Activated naive CD4-positive, alpha-beta T cell treated with anti-CD3 and anti-CD28 coated beads, Interleukin-2, amount 50 U/mL, for 72 hours (primary cell): Measurements from ENCODE around the gene LCAT. TPM values are rescaled to one million over a fixed set of nuclear protein-coding genes. Genes with fewer than 3 reads are reported as not detected.
"Not testable (repeated sequence)": the region's sequence is repeated elsewhere in the genome, so short reads cannot be mapped to it uniquely, and the experiment has no call there.

Experiments
- ATAC-seq, 2 donors: fragments of 150-1000 bp; cut with Tn5 transposase; 2 replicates each; pipeline ENCODE4 v1.10.0; 2021; ENCODE audit warnings: mild to moderate bottlenecking in 2 of 2, moderate library complexity in 2 of 2
- DNase-seq, 2 donors: peaks; one replicate each; pipeline ENCODE4 v3.0.0; 2021 to 2022; ENCODE audit warnings: low spot score in 2 of 2
- H3K27ac Mint-ChIP-seq, 2 donors: one replicate each; pipeline ENCODE4 v1.8.0; 2022; ENCODE audit warnings: mild to moderate bottlenecking in 2 of 2, mixed read lengths in 2 of 2
- H3K36me3 Mint-ChIP-seq, 2 donors: one replicate each; pipeline ENCODE4 v1.8.0; 2022; ENCODE audit warnings: mixed read lengths in 2 of 2
- H3K9me3 Mint-ChIP-seq, 2 donors: one replicate each; pipeline ENCODE4 v1.8.0; 2022; ENCODE audit warnings: mixed read lengths in 2 of 2
- total RNA-seq, 2 donors: library from RNA; stranded (reverse); gene quantifications; one replicate each; pipeline ENCODE4 v1.2.3, GENCODE V29; 2022

Gene LCAT
- total RNA-seq, 2 donors from 2014 or later, result 15.7 to 32.5 TPM

DNA sequence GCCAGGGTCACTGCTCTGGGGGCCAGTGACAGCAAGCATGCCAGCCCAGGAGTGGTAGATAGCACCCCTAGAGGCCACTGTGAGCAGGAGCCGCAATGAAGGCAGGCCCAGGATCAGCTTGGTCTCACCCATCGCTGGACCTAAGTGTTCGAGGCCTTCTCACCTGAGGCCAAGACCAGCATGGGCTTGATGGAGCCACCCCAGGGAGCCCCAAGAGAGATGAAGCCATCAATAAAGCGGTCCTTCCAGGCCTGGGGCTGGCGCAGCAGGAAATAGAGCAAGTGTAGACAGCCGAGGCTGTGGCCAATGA lies 1.8 kb downstream of the LCAT start:
- DNase-seq (peak in 1 of 2 donors; percentile 34), ATAC-seq (peak; percentile 49 to 59)
- H3K27ac Mint-ChIP-seq, result peak overlapping the region; percentile 23 to 74
- no peaks in the 10 kb centered on the region for H3K9me3 Mint-ChIP-seq
- H3K36me3 Mint-ChIP-seq, result peaks cover under 1 to 16% of the 10 kb centered on the region in 2 donors

DNA sequence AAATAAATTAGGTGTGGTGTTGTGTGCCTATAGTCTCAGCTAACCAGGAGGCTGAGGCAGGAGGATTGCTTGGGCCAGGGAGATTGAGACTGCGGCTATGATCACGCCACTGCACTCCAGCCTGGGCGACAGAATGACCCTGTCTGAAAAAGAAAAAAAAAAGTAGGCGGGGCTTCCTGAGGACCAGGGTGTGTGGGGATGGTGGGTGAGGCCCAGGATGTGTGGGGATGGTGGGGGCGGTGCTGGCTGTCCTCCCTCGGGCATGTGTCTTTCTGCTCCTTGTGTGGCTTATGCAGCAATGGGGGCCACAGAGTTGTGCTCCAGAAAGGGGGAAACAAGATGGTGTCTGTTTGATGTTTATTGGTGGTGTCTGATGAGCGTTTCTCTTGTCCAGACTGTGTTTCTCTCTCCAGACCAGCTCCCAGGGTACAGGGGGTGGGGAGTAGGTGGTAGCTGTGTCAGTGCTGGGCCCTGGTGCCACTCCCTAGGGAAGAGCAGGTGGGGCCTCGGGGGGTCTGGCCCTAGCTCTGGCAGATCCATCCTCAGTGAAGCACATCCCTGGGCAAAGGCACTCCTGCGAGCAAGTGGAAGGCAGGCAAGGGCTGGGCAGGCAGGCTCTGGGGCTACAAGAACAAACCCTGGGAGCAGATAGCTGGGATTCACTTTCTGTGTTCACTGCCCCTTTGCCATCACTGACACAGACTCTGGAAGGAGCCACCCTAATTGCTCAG lies 2.3 kb downstream of the LCAT start:
- DNase-seq, result no peak
- H3K27ac Mint-ChIP-seq, result peak overlapping the region; percentile 23 to 74
- H3K9me3 Mint-ChIP-seq, result no peaks in the 10 kb centered on the region
- no peak for ATAC-seq
- peaks cover 6 to 22% of the 10 kb centered on the region in 2 donors for H3K36me3 Mint-ChIP-seq

DNA sequence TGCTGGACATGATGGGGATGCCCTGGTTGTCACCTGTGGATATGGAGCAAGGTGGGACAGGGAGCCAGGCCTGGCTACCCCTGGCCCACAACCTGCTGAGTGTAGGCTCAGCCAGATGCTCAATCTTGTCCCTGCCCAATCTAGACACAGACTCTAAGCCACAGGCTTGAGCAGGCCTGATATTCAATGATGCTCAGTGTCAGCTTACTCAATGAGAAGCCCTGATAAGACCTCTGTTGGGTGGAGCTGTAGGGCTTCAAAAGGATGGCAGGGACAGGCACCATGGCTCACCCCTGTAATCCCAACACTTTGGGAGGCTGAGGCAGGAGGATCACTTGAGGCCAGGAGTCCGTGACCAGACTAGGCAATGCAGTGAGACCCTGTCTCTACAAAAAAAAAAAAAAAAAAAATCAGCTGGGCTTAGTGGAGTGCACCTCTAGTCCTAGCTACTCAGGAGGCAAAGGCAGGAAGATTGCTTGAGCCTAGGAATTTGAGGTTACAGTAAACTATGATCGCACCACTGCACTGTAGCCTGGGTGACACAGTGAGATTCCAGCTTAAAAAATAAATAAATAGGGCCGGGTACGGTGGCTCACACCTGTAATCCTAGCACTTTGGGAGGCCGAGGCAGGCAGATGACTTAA lies 3.4 kb downstream of the LCAT start:
- no peaks in the 10 kb centered on the region for H3K9me3 Mint-ChIP-seq
- peaks cover 14 to 32% of the 10 kb centered on the region in 2 donors for H3K36me3 Mint-ChIP-seq
- H3K27ac Mint-ChIP-seq, result peak overlapping the region in 1 of 2 donors; percentile 74
- ATAC-seq (no peak), DNase-seq (no peak)

GRCh38 chr16:67939507-67940445 lies 4.1 kb downstream of the LCAT start:
- peak in 1 of 2 donors; percentile 37 for DNase-seq
- no peak for ATAC-seq

DNA sequence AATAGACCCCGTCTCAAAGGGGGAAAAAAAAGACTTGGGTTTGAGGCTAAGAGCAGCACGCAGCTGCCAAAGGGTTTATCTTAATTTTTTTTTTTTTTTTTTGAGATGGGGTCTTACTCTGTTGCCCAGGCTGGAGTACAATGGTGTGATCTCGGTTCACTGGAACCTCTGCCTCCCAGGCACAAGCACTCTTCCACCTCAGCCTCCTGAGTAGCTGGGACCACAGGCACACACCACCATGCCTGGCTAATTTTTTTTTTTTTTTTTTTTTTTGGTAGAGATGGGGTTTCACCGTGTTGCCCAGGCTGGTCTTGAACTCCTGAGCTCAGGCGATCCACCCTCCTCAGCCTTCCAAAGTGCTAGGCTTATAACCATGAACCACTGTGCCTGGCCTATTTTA lies 6.2 kb downstream of the LCAT start:
- not testable (repeated sequence) for ATAC-seq
- H3K36me3 Mint-ChIP-seq, result peaks cover 34 to 48% of the 10 kb centered on the region in 2 donors

More at GRCh38 chr16:67939507-67940445, 4.1 kb downstream of the LCAT start:
- peaks cover 22 to 40% of the 10 kb centered on the region in 2 donors for H3K36me3 Mint-ChIP-seq
- peak overlapping the region; percentile 44 to 74 for H3K27ac Mint-ChIP-seq
- no peaks in the 10 kb centered on the region for H3K9me3 Mint-ChIP-seq

GRCh38 chr16:67936880-67937605 lies 6.9 kb downstream of the LCAT start:
- peak in 1 of 2 donors; percentile 62 for ATAC-seq
- Mint-ChIP-seq H3K9me3 (no peaks in the 10 kb centered on the region), H3K36me3 (peaks cover 34 to 48% of the 10 kb centered on the region in 2 donors), H3K27ac (peak overlapping the region; percentile 95 to 99)
- DNase-seq, result peak; percentile 73 to 85

More for the DNA sequence above, 6.2 kb downstream of the LCAT start:
- H3K27ac Mint-ChIP-seq, result peak overlapping the region; percentile 9 to 95
- DNase-seq, H3K9me3 Mint-ChIP-seq: not testable (repeated sequence)

GRCh38 chr16:67936124-67936879 lies 7.6 kb downstream of the LCAT start, which contains the start of gene PSMB10:
PSMB10 (minus strand) TSS chr16:67936850; CDS start chr16:67936749, 101 bp downstream.
- DNase-seq (no peak), ATAC-seq (peak; percentile 1 to 62)
- Mint-ChIP-seq H3K27ac (peak within 1 kb of the TSS; percentile 95 to 99), H3K9me3 (no peaks in the 10 kb centered on the region), H3K36me3 (peaks cover 34 to 42% of the 10 kb centered on the region in 2 donors)

GRCh38 chr16:67935402-67936123 lies 8.4 kb downstream of the LCAT start:
- DNase-seq, result peak; percentile 91 to 96
- H3K27ac Mint-ChIP-seq, result peak overlapping the region; percentile 95 to 99
- peaks cover 34 to 42% of the 10 kb centered on the region in 2 donors for H3K36me3 Mint-ChIP-seq
- no peaks in the 10 kb centered on the region for H3K9me3 Mint-ChIP-seq
- ATAC-seq, result peak; percentile 93 to 94

DNA sequence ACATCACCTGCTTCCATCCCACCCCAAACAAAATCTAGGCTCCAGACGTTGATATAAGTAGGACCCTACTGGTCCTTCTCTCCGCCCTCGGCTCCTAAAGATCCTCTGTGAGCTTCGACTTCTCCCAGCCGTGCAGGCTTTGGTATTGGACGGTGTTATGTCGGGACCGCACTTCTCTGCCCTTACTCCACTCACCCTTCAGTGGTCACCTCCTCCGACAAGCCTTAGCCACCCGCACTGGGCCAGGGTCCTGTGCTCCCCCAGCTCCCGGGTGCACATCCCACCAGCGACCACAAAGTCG lies 8.9 kb downstream of the LCAT start:
- ATAC-seq (no peak), DNase-seq (no peak)
- Mint-ChIP-seq H3K36me3 (peaks cover 34 to 40% of the 10 kb centered on the region in 2 donors), H3K9me3 (no peaks in the 10 kb centered on the region), H3K27ac (peak overlapping the region; percentile 95 to 99)

- peaks cover 34 to 36% of the 10 kb centered on the region in 2 donors for H3K36me3 Mint-ChIP-seq
- H3K27ac Mint-ChIP-seq, result peak overlapping the region; percentile 95 to 99
These were observed 9.4 kb downstream of the LCAT start for GRCh38 chr16:67934306-67935100.

GRCh38 chr16:67933805-67934204 lies 10.1 kb downstream of the LCAT start:
- DNase-seq (no peak), ATAC-seq (no peak)
- Mint-ChIP-seq H3K36me3 (peaks cover 34 to 36% of the 10 kb centered on the region in 2 donors), H3K27ac (peak overlapping the region in 1 of 2 donors; percentile 99), H3K9me3 (no peaks in the 10 kb centered on the region)

More at GRCh38 chr16:67934306-67935100, 9.4 kb downstream of the LCAT start:
- no peaks in the 10 kb centered on the region for H3K9me3 Mint-ChIP-seq
- ATAC-seq, result no peak
- no peak for DNase-seq

DNA sequence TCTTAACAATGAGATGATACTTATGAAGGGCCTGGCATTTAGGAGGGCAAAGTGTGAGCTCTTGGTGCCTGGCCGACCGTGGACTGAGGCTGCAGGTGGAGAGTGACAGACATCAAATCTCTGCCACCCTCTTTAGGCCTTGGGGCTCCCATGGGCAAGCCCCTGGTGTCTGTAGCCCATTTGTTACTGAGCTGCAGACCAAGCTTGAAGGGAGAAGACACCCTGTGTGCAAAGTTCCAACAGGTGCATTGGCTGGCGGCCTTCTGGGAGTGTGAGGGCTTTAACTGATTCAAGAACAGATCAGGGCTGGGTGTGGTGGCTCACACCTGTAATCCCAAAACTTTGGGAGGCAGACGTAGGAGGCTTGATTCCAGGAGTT lies 11.5 kb downstream of the LCAT start:
- DNase-seq (no peak), ATAC-seq (no peak)
- Mint-ChIP-seq H3K27ac (peak overlapping the region; percentile 65 to 71), H3K36me3 (peaks cover 34 to 35% of the 10 kb centered on the region in 2 donors), H3K9me3 (no peaks in the 10 kb centered on the region)

DNA sequence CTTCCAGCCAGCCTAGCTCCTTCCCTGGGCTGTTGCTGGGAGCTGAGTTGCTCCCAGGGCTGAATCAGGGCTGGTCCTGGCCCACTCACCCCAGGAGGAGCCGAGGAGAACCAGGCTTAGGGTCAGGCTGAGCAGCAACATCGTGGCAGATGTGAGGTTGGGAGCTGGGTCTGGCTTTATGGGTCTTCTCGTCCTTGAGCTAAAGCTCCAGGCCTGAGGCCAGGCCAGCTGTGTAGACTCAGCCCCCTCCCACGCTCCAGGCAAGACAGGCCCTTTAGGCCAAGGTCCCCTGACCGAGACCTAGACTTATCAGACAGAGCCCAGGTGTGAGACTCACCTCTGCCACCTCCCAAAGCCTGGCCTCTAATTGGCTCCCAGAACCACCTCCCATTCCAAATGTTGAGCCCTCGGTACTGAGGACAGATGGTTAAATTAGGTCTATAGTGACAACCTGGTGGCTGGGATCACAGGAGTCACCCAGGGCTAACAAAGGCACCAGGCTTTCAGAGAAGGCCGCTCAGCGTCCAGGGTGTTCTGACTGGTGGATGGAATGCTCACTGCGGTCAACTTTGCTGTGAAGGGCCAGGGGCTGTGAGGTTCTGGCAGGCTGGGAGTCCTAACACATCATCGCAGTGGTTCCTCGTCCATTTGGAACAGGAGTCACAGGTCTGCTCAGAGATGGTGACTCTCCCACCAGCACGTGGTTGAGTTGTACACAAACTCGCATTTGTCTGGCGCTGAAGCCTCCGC lies 12.0 kb downstream of the LCAT start, which contains the start of gene CTRL:
Gene CTRL, minus strand, starts transcription at position 151 of the 750 bp plus-strand sequence. Its CDS starts 10 bp downstream, at position 141.
- Mint-ChIP-seq H3K9me3 (no peaks in the 10 kb centered on the region), H3K36me3 (peaks cover 29 to 30% of the 10 kb centered on the region in 2 donors), H3K27ac (peak within 1 kb of the TSS; percentile 65 to 71)
- no peak for DNase-seq
- ATAC-seq, result no peak
